Activated T-helper 1 cell treated with anti-CD3 and anti-CD28 coated beads, Interleukin-12 subunit alpha, Interleukin-12 subunit beta, Interleukin-2, Interleukin-4 antibody, amounts not matched to agents 30 ng/mL and 10 ng/mL and 1 ng/mL, durations not matched to agents 14 hours and 24 hours and 36 hours (primary cell): ENCODE results near the gene CD40. TPM values are rescaled to one million over a fixed set of nuclear protein-coding genes. Genes with fewer than 3 reads are reported as not detected.

Experiments
- DNase-seq: peaks from one replicate; pipeline ENCODE4 v3.0.0; 2021; ENCODE audit warnings: low spot score
- H3K27ac Mint-ChIP-seq: one replicate; pipeline ENCODE4 v1.8.0; 2021; ENCODE audit warnings: mild to moderate bottlenecking, mixed read lengths
- H3K27me3 Mint-ChIP-seq: one replicate; pipeline ENCODE4 v1.8.0; 2022; ENCODE audit warnings: mild to moderate bottlenecking, moderate library complexity, mixed read lengths; ENCODE audit not compliant: insufficient read depth
- H3K36me3 Mint-ChIP-seq: one replicate; pipeline ENCODE4 v1.8.0; 2021; ENCODE audit warnings: low read depth, mixed read lengths
- H3K4me1 Mint-ChIP-seq: one replicate; pipeline ENCODE4 v1.8.0; 2021; ENCODE audit warnings: low read depth, mixed read lengths
- H3K4me3 Mint-ChIP-seq: one replicate; pipeline ENCODE4 v1.8.0; 2021; ENCODE audit warnings: mild to moderate bottlenecking, moderate library complexity, mixed read lengths
- H3K9me3 Mint-ChIP-seq: one replicate; pipeline ENCODE4 v1.8.0; 2021; ENCODE audit warnings: mixed read lengths
- intact Hi-C: fragments of 100-400 bp; cut with micrococcal nuclease; formaldehyde crosslinking; loops from one replicate; pipeline ENCODE4 v1.15.1; 2024
- total RNA-seq: library from RNA; stranded (reverse); gene quantifications from 2 replicates; pipeline ENCODE4 v1.2.3, GENCODE V29; 2022

Gene CD40
- total RNA-seq, 1 donor from 2014 or later, result 2.0 TPM

DNA sequence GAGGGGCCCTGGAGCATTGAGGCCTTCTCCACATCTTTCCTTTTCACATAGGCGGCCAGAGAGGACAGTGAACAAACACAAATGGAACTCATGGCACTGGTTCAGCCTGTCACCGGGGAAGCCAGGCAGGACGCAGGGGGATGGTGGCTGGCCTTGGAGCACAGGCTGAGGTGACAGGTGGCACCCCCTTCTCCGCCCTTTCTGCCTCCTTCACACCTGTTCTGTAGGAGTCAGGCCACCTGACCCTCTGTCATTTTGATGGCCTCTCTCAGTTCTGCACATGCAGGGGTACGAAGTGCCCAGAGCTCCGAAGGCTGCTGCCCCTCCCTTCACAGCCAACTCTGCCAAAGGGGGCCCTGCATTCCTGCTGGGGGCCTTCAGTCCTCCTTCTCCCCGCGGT lies 60.8 kb downstream of the CD40 start:
- no peaks in the 10 kb centered on the region for H3K4me1 Mint-ChIP-seq
- DNase-seq, result no peak
- intact Hi-C loops, result no loop called here
- H3K27me3 Mint-ChIP-seq, result peaks cover 11% of the 10 kb centered on the region
- no peaks in the 10 kb centered on the region for H3K36me3 Mint-ChIP-seq
- no peaks in the 10 kb centered on the region for H3K9me3 Mint-ChIP-seq
- H3K4me3 Mint-ChIP-seq, result no peak overlapping the region
- no peak overlapping the region for H3K27ac Mint-ChIP-seq

Other genes starting within 250 kb of the CD40 start
- gene ZSWIM1, start 237.1 kb upstream of the CD40 start, total RNA-seq, result 7.5 and 7.8 TPM in 2 replicates
- gene SPATA25, start 230.7 kb upstream of the CD40 start, total RNA-seq, result 0.59 and 1.1 TPM in 2 replicates
- gene NEURL2, start 227.1 kb upstream of the CD40 start, total RNA-seq, result 1.9 and 3.4 TPM in 2 replicates
- 43.0 and 46.9 TPM in 2 replicates for gene CTSA, start 227.0 kb upstream of the CD40 start, total RNA-seq
- 1.5 and 1.9 TPM in 2 replicates for gene PLTP, start 206.2 kb upstream of the CD40 start, total RNA-seq
- gene PCIF1, start 183.6 kb upstream of the CD40 start, total RNA-seq, result 27.9 and 28.5 TPM in 2 replicates
- gene ZNF335, start 146.1 kb upstream of the CD40 start, total RNA-seq, result 38.3 and 40.9 TPM in 2 replicates
- gene MMP9, start 109.4 kb upstream of the CD40 start, total RNA-seq, result 0.08 TPM in 1 of 2 replicates, not detected in the other
- gene SLC12A5, start 89.1 kb upstream of the CD40 start, total RNA-seq, result 0.42 TPM in 1 of 2 replicates, not detected in the other
- gene NCOA5, start 28.4 kb upstream of the CD40 start, total RNA-seq, result 30.4 and 32.9 TPM in 2 replicates
- gene CDH22, start 190.2 kb downstream of the CD40 start, total RNA-seq, result not detected in 2 replicates